HL-60 (cell line): ENCODE results near the gene TFR2.

ENCODE experiments used
- GABPA ChIP-seq: IDR thresholded peaks from 2 replicates; pipeline ENCODE4 v1.6.1; 2012; ENCODE audit warnings: low read depth
- POLR2AphosphoS5 ChIP-seq: IDR thresholded peaks from 2 replicates; pipeline ENCODE4 v1.6.1; 2012; ENCODE audit warnings: low read depth
- TF ChIP-seq, protein P1 (sequence below): IDR thresholded peaks from one replicate; pipeline ENCODE4 v1.5.1; 2011; ENCODE audit warnings: low read length, control low read depth, inconsistent platforms; ENCODE audit not compliant: insufficient read depth

GRCh38 chr7:100577103-100577502, 64.2 kb downstream of the TFR2 start:
- TF ChIP-seq, protein P1, sequence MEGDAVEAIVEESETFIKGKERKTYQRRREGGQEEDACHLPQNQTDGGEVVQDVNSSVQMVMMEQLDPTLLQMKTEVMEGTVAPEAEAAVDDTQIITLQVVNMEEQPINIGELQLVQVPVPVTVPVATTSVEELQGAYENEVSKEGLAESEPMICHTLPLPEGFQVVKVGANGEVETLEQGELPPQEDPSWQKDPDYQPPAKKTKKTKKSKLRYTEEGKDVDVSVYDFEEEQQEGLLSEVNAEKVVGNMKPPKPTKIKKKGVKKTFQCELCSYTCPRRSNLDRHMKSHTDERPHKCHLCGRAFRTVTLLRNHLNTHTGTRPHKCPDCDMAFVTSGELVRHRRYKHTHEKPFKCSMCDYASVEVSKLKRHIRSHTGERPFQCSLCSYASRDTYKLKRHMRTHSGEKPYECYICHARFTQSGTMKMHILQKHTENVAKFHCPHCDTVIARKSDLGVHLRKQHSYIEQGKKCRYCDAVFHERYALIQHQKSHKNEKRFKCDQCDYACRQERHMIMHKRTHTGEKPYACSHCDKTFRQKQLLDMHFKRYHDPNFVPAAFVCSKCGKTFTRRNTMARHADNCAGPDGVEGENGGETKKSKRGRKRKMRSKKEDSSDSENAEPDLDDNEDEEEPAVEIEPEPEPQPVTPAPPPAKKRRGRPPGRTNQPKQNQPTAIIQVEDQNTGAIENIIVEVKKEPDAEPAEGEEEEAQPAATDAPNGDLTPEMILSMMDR: no peak
- TF ChIP-seq POLR2AphosphoS5: no peak; the same call in 1 of the 2 replicates
- TF ChIP-seq GABPA: no peak
